Right lobe of liver (tissue), 6 donors: ENCODE measurements around the gene UBAP1L. TPM values are rescaled to one million over a fixed set of nuclear protein-coding genes. Genes with fewer than 3 reads are reported as not detected.

Experiments used
- ATAC-seq, 4 donors: fragments of 200-7000 bp; cut with Tn5 transposase; one replicate each; pipeline ENCODE4 v1.9.1; 2020; ENCODE audit warnings: mild to moderate bottlenecking in 4 of 4, moderate library complexity in 4 of 4
- DNase-seq, 3 donors: peaks; one replicate each; pipeline ENCODE4 v3.0.0-alpha.2; 2020
- H3K27ac ChIP-seq, 3 donors: fragments of 200-600 bp; one replicate each; pipeline ENCODE4 v1.8.0; 2022
- H3K27me3 ChIP-seq, 2 donors: fragments of 200-600 bp; one replicate each; pipeline ENCODE4 v1.8.0; 2022
- H3K36me3 ChIP-seq, 4 donors: fragments of 200-600 bp; sonication (generic) in 1 of 4; one replicate each; pipeline versions ENCODE4 v1.5.1 to v1.8.0; 2017 to 2022; ENCODE audit warnings: control low read depth in 1 of 4
- H3K4me1 ChIP-seq, 4 donors: fragments of 200-600 bp; sonication (generic) in 1 of 4; one replicate each; pipeline versions ENCODE4 v1.5.1 to v1.8.0; 2017 to 2022; ENCODE audit warnings: control low read depth in 1 of 4
- H3K4me3 ChIP-seq, 3 donors: fragments of 200-600 bp; one replicate each; pipeline ENCODE4 v1.8.0; 2022
- H3K9me3 ChIP-seq, 4 donors: fragments of 200-600 bp; sonication (generic) in 1 of 4; one replicate each; pipeline versions ENCODE4 v1.5.1 to v1.8.0; 2017 to 2022; ENCODE audit warnings: control low read depth in 1 of 4
- CTCF ChIP-seq, 4 donors: fragments of 200-600 bp in 3 of 4; fragments of 450-650 bp in 1 of 4; IDR thresholded peaks; one replicate each; pipeline versions ENCODE4 v1.5.1 to v1.8.0; 2016 to 2022; ENCODE audit warnings: antibody characterized with exemption in 4 of 4, mild to moderate bottlenecking in 2 of 4
- POLR2A ChIP-seq: fragments of 450-650 bp; IDR thresholded peaks from one replicate; pipeline ENCODE4 v1.6.1; 2017; ENCODE audit warnings: antibody characterized with exemption, mild to moderate bottlenecking
- WGBS: methylation state at CpG from one replicate; pipeline ENCODE4 v1.1.6; 2018; ENCODE audit warnings: low coverage, low lambda C conversion rate; ENCODE audit not compliant: insufficient coverage; ENCODE audit errors: missing lambda C conversion rate; 5-methylcytosine and 5-hydroxymethylcytosine counted together
- intact Hi-C, 2 donors: fragments of 100-400 bp; cut with DNase I; formaldehyde crosslinking; loops; one replicate each; pipeline versions ENCODE4 v1.11.2 to v1.14.1; 2022
- total RNA-seq, 6 experiments: library from RNA; depleted of rRNA in 2 of 6; stranded (reverse); fragments of >200 nt in 2 of 6; fragmentation: NEBNext Ultra II Directional in 3 of 6; extraction: Animal tissue kit (Norgen Biotek cat#: 25700) in 3 of 6; gene quantifications; one replicate each; pipeline versions ENCODE4 v1.1.0 to v1.2.4, GENCODE V29; 2016 to 2023
- donor health status: DM: no; HTN: yes; CAD: no.
- donor health status: DM: no; HTN: no; CAD: no.
- donor health status: DM: no; HTN: no; CAD: no.
- donor health status: DM: no; HTN: yes; CAD: no.
- donor health status: DM: no; HTN: yes; CAD: no.

The UBAP1L gene
- total RNA-seq, 6 experiments from 2014 or later = 1.6 to 5.9 (median 3.0) TPM

- peaks cover 0 to 51% (median 24%) of the 10 kb centered on the region in 4 donors for H3K4me1 ChIP-seq
- H3K27ac ChIP-seq = peak overlapping the region in 1 of 3 donors; percentile 71
- no peak for TF ChIP-seq POLR2A
- no peak for TF ChIP-seq CTCF (IDR thresholded peaks at IDR 0.05)
- H3K27me3 ChIP-seq = no peaks in the 10 kb centered on the region
- H3K4me3 ChIP-seq = no peak overlapping the region
- H3K9me3 ChIP-seq = no peaks in the 10 kb centered on the region
- DNase-seq (peak in 1 of 3 donors; percentile 28), ATAC-seq (no peak)
- no peaks in the 10 kb centered on the region for H3K36me3 ChIP-seq
- 77% methylated on average over 4 of the region's 12 CpGs for WGBS
- intact Hi-C loops = no loop called here
Observed at GRCh38 chr15:65091946-65092770, 22.8 kb downstream of the UBAP1L start.

- no peaks in the 10 kb centered on the region for H3K9me3 ChIP-seq
- WGBS = 22% methylated on average over 5 of the region's 5 CpGs
- ATAC-seq (peak; percentile 41 to 70 (median 44)), DNase-seq (peak; percentile 62 to 90 (median 90))
- H3K4me3 ChIP-seq = peak overlapping the region in 1 of 3 donors; percentile 2
- peak overlapping the region; percentile 86 to 99 (median 97) for H3K27ac ChIP-seq
- intact Hi-C loops = no loop called here
- H3K27me3 ChIP-seq = no peaks in the 10 kb centered on the region
- peaks cover 0 to 62% (median 16%) of the 10 kb centered on the region in 4 donors for H3K4me1 ChIP-seq
- H3K36me3 ChIP-seq = no peaks in the 10 kb centered on the region
- TF ChIP-seq POLR2A = no peak
- TF ChIP-seq CTCF (IDR thresholded peaks at IDR 0.05) = no peak
Observed at GRCh38 chr15:65089206-65089824, 25.7 kb downstream of the UBAP1L start.

- ATAC-seq = peak; percentile 66 to 85 (median 76)
- Histone ChIP-seq H3K27me3 (no peaks in the 10 kb centered on the region), H3K4me1 (peaks cover 0 to 66% (median 16%) of the 10 kb centered on the region in 4 donors), H3K9me3 (no peaks in the 10 kb centered on the region), H3K36me3 (no peaks in the 10 kb centered on the region), H3K27ac (peak overlapping the region; percentile 86 to 99 (median 97)), H3K4me3 (peak overlapping the region in 1 of 3 donors; percentile 4)
- intact Hi-C loops = no loop called here
- TF ChIP-seq POLR2A (peak; percentile 48), CTCF (IDR thresholded peaks at IDR 0.05) (no peak)
- 17% methylated on average over 1 of the region's 6 CpGs for WGBS
- peak in 2 of 3 donors; percentile 78 to 83 for DNase-seq
Observed at GRCh38 chr15:65088643-65089021, 26.4 kb downstream of the UBAP1L start.

GRCh38 chr15:65087873-65088642, 26.9 kb downstream of the UBAP1L start:
- Histone ChIP-seq H3K27me3 (no peaks in the 10 kb centered on the region), H3K4me1 (peaks cover 0 to 68% (median 16%) of the 10 kb centered on the region in 4 donors), H3K27ac (peak overlapping the region; percentile 86 to 99 (median 97)), H3K9me3 (no peaks in the 10 kb centered on the region), H3K4me3 (peak overlapping the region in 1 of 3 donors; percentile 4), H3K36me3 (no peaks in the 10 kb centered on the region)
- 43% methylated on average over 6 of the region's 13 CpGs for WGBS
- ATAC-seq (peak; percentile 51 to 74 (median 66)), DNase-seq (peak; percentile 61 to 89 (median 87))
- TF ChIP-seq CTCF (IDR thresholded peaks at IDR 0.05) (no peak), POLR2A (no peak)
- intact Hi-C loops = no loop called here
